K562 treated with DMSO at 1 percent for 48 hours (cell line): ENCODE measurements around the gene SUFU. TPM values are rescaled to one million over a fixed set of nuclear protein-coding genes. Genes with fewer than 3 reads are reported as not detected.

ENCODE experiments used
- total RNA-seq: library from RNA; unstranded; fragments of 300-600 nt; gene quantifications from 2 replicates; pipeline ENCODE4 v1.2.3, GENCODE V29; 2022; ENCODE audit warnings: low replicate concordance; ENCODE audit errors: extremely low read depth

The SUFU gene
- not detected in 2 replicates for total RNA-seq

DNA sequence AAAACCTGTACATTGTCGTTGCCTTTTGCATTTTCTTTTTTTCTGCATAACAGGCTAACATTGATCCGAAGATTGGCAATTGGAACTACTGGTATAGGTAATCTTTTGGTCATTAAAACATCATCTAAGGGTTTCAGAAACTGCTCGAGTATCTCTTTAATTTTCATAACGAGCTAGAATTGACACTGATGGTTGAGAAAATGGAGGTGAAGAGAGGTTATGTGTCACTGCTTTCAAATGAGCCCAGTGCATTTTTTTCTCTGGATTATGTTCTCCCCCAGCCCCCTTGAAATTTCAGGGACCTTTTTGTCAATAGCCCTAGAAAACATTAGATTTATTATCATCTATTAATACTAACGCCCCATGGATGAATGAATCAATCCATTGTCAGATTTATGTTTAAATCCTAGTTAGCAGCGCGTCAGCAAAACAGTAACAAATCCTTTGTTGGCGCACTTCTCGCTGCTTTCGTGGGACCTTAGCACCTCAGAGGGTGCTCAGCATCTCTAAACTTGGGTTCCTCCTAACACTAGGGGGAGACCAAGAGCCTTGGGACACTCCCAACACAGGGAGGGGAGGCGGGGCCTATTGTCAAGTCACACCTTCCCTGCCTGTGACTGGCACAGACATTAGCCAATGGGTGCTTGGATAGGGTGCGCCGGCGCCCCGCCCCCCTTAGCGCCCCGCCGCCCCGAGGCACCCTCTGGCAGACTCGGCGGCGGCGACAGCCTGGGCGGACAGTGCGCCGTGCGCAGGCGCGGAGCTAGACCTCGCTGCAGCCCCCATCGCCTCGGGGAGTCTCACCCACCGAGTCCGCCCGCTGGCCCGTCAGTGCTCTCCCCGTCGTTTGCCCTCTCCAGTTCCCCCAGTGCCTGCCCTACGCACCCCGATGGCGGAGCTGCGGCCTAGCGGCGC is at the start of gene SUFU:
Gene SUFU (plus strand): TSS at position 709 of the 915 bp plus-strand sequence. CDS start 181 bp downstream, at position 890.

DNA sequence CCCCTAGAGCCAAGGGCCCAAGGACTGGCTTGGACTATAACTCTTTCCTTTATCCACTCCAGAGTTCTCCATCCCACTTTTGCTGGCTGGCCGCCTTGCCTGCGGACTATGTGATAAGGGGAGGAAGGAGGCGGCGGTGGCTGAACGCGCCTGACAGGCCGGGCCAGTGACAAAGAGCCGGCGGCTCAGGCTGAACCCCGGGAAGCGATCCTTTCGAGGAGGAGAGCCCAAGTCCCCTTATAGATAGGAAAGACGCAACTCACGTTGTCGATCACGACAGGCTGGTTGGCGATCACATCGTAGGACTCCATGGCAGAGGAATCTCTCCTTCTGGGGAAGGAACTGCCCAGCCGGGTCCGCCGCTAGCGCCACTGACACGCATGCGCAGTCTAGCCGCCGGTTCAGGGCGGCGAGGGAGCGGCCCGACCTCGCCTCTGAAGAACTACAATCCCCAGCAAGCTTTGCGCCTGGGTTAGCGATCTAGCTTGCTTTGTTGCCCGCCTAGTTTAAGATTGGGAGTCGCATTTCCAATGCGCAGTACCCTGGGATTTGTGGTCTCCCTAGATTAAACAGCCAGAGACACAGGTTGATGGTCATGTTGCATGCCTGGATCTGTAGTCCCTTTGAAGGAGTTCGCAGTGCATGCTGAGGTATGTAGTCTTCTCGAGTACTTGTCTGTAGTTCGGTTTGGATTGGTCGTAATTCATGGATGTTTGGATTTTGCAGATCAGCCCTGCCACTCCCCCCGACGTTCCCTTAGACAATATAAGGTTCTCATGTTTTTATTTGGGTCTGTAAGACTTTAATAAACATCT is 1.2 kb upstream of the SUFU start, which contains the start of gene ACTR1A:
Gene ACTR1A (minus strand): TSS at position 376 of the 815 bp plus-strand sequence. CDS start 65 bp downstream, at position 311.

DNA sequence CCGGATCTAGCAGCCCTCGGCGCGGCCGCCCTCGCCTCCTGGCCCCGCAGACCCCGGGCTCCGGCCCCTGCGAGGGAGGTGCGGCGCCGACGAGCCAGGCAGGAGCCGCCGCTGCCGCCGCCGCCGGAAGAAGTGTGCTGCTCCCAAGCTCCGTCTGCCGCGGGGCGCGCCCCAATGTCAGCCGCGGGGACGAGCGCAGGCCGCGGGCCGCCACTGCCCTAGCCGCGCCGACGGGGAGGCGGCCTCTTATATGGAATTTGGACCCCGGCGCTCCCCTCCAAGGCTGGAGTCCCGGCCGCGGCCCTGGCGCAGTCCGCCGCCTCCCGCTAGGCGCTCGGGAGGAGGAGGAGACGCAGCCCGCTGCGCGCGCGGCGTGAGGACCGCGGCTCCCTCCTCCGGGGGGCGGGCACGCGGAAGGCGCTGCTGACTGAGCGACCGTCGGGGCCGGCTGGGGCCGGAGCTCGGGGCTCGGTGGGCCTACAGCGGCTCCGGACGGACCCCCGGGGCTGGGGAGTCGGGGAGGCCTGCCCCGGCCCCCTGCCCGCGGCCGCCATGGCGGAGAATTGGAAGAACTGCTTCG is 140.4 kb downstream of the SUFU start, which contains the start of gene TRIM8:
Gene TRIM8 (plus strand): TSS at position 414 of the 580 bp plus-strand sequence. CDS start 139 bp downstream, at position 553.

Other genes starting within 250 kb of the SUFU start
- gene NFKB2, start 108.3 kb upstream of the SUFU start, total RNA-seq, result not detected in 2 replicates
- gene PSD, start 85.2 kb upstream of the SUFU start, total RNA-seq, result not detected in 2 replicates
- gene FBXL15, start 83.1 kb upstream of the SUFU start, total RNA-seq, result 276 TPM in 1 of 2 replicates, not detected in the other
- not detected in 2 replicates for gene CUEDC2, start 71.4 kb upstream of the SUFU start, total RNA-seq
- gene C10orf95, start 52.4 kb upstream of the SUFU start, total RNA-seq, result not detected in 2 replicates
- not detected in 2 replicates for gene ACTR1A, start 1.3 kb upstream of the SUFU start, total RNA-seq
- gene TRIM8, start 140.5 kb downstream of the SUFU start, total RNA-seq, result not detected in 2 replicates
- gene ARL3, start 210.4 kb downstream of the SUFU start, total RNA-seq, result not detected in 2 replicates
- not detected in 2 replicates for gene SFXN2, start 210.7 kb downstream of the SUFU start, total RNA-seq
- gene WBP1L, start 240.0 kb downstream of the SUFU start, total RNA-seq, result not detected in 2 replicates